ENCODE measurements around the gene WAPL. TPM values are rescaled to one million over a fixed set of nuclear protein-coding genes. Genes with fewer than 3 reads are reported as not detected.

WAPL gene
- total RNA-seq, 1 experiment from 2014 or later: 48.0 TPM

DNA sequence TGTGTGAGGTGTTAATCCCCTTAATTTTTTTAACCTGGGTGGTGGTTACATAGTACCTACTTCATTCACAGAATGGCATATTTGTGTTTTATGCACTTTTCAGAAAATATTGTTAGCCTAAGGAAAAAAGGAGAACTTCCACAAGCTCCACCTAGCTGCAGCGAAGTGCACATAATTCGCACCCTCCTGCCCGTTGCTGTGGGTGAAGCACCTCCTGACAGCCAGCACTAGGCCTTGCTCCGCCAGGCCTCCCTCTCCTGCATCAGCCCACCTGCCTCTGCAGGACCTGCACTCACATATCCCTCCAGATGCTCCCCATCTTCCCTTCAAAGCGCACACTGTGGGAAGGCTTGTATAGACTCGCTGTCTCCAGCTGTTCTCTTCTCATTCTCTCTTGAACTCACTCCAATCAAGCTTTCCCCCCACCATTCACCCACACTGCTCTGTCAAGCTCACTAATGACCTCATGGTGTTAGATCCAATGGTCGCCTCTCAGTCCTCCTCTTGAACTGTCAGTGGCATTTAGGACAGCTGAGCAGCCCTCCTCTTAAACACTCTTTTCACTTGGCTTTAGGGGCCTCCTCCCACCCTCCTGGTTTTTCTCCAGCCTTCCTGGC is 134.3 kb downstream of the WAPL start:
- H3K27ac Mint-ChIP-seq: no peak overlapping the region
- no peak for TF ChIP-seq ZBTB21 (CRISPR knock-in tag; IDR thresholded peaks at IDR 0.05; ENCODE audit: borderline replicate concordance)
- no peaks in the 10 kb centered on the region for H3K9me3 Mint-ChIP-seq

DNA sequence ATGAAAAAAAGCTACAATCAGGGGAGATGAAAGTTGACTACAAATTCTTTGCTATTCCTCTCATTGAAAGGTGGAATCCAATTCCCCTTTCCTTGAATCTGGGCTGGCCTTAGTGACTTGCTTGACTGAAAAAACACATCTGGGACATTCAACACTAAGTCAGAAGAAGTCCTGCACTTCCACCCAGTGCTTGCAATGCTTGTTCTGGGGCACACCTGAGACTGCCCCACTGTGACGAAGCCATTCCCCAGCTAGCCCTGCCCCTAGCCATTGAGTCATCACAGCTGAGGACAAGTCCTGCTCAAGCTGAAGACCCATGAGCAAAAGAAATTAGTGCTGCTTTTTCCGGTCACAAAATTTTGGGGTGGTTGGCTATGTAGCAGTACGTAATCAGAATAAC is 135.8 kb downstream of the WAPL start:
- H3K36me3 Mint-ChIP-seq: no peaks in the 10 kb centered on the region
- DNase-seq (ENCODE audit: low spot score): no peak
- TF ChIP-seq RORB (CRISPR knock-in tag; IDR thresholded peaks at IDR 0.05): no peak
- ATAC-seq: no peak
- no peaks in the 10 kb centered on the region for H3K9me3 Mint-ChIP-seq
- no peak overlapping the region for H3K4me3 Mint-ChIP-seq
- H3K27ac Mint-ChIP-seq: no peak overlapping the region
- CTCF ChIA-PET: interaction anchor here (1.6 kb wide), 2 partner anchors 14 to 15 kb away, joined by 4 to 5 read pairs; no protein-coding TSS in a partner anchor
- peaks cover 21% of the 10 kb centered on the region for H3K4me1 Mint-ChIP-seq
- POLR2A ChIA-PET: no interaction called here
- H3K27me3 Mint-ChIP-seq (ENCODE audit: low read depth): peaks cover 30% of the 10 kb centered on the region

More for the DNA sequence above, 134.3 kb downstream of the WAPL start:
- ChIA-PET CTCF (interaction anchor here (0.6 to 5.5 kb wide), 8 partner anchors 11 to 248 kb away, joined by 3 to 48 read pairs (median 4); no protein-coding TSS in a partner anchor), POLR2A (interaction anchor here (1.2 kb wide), 1 partner anchor 19 kb away, joined by 3 read pairs; no protein-coding TSS in a partner anchor)
- Mint-ChIP-seq H3K4me3 (no peak overlapping the region), H3K4me1 (peaks cover 21% of the 10 kb centered on the region), H3K36me3 (no peaks in the 10 kb centered on the region), H3K27me3 (ENCODE audit: low read depth) (peaks cover 41% of the 10 kb centered on the region)
- ATAC-seq (peak; percentile 4; the same call in 1 of the 2 replicates), DNase-seq (ENCODE audit: low spot score) (no peak)

Other genes starting within 250 kb of the WAPL start
- 0.21 to 0.50 TPM (median 0.37 TPM) in 3 replicates for gene GRID1, start 155.0 kb downstream of the WAPL start, total RNA-seq (2021)
- gene OPN4, start 132.8 kb upstream of the WAPL start, total RNA-seq (2021): not detected in 3 replicates
- gene LDB3, start 146.7 kb upstream of the WAPL start, total RNA-seq (2021): 0.42 to 0.96 TPM (median 0.46 TPM) in 3 replicates
- 99.7 to 107 TPM (median 104 TPM) in 3 replicates for gene BMPR1A, start 234.8 kb upstream of the WAPL start, total RNA-seq (2021)

Measured in WTC11 (cell line).